Keratinocyte (primary cell): ENCODE measurements around the gene VASP.

Experiments used
- CTCF ChIP-seq, 3 experiments: IDR thresholded peaks in 1 of 3; conservative IDR thresholded peaks in 1 of 3; optimal IDR thresholded peaks in 1 of 3; 2 replicates in 2 of 3; 3 replicates in 1 of 3; pipeline versions ENCODE3 to v1.5.1; 2011; ENCODE audit warnings: low read length in 3 of 3, mild to moderate bottlenecking in 3 of 3, moderate library complexity in 2 of 3, control low read depth in 1 of 3, inconsistent platforms in 1 of 3; ENCODE audit not compliant: insufficient read depth in 2 of 3; ENCODE audit errors: extremely low read depth in 1 of 3
- EZH2 ChIP-seq: IDR thresholded peaks from one replicate; pipeline ENCODE4 v1.6.1; 2012; ENCODE audit warnings: inconsistent platforms, mild to moderate bottlenecking, low read length, moderate library complexity

GRCh38 chr19:45457776-45458175 is 49.5 kb upstream of the VASP start:
- TF ChIP-seq CTCF (optimal IDR thresholded peaks at IDR 0.05 in 1 of 3, IDR thresholded peaks at IDR 0.05 in 1 of 3, conservative IDR thresholded peaks at IDR 0.05 in 1 of 3; ENCODE audit: extremely low read depth in 1 of 3, insufficient read depth in 2 of 3, low read length in 3 of 3) (no peak), EZH2 (no peak)
